ENCODE results near the gene PPARG. TPM values are rescaled to one million over a fixed set of nuclear protein-coding genes. Genes with fewer than 3 reads are reported as not detected.

Gene PPARG
- total and polyA plus RNA-seq, 2 of the 13 experiments (the other 11 are each of a cell fraction or from before 2014, with no cell fraction given), result 13.9 to 58.3 TPM

- TF ChIP-seq, protein P1, sequence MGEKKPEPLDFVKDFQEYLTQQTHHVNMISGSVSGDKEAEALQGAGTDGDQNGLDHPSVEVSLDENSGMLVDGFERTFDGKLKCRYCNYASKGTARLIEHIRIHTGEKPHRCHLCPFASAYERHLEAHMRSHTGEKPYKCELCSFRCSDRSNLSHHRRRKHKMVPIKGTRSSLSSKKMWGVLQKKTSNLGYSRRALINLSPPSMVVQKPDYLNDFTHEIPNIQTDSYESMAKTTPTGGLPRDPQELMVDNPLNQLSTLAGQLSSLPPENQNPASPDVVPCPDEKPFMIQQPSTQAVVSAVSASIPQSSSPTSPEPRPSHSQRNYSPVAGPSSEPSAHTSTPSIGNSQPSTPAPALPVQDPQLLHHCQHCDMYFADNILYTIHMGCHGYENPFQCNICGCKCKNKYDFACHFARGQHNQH (CRISPR knock-in tag; IDR thresholded peaks at IDR 0.05), result peak; percentile 95
- TF ChIP-seq ZNF713 (CRISPR knock-in tag; IDR thresholded peaks at IDR 0.05) (0 out of 2 replicates have a peak, but pooled peaks have one; percentile 32), YEATS2 (CRISPR knock-in tag; IDR thresholded peaks at IDR 0.05; ENCODE audit: borderline replicate concordance) (peak; percentile 46; the same call in 1 of the 2 replicates), HIVEP1 (CRISPR knock-in tag; IDR thresholded peaks at IDR 0.05) (no peak), GATAD2A (CRISPR knock-in tag; IDR thresholded peaks at IDR 0.05) (peak; percentile 98), ZNF264 (CRISPR knock-in tag; IDR thresholded peaks at IDR 0.05) (peak; percentile 87), RFX3 (CRISPR knock-in tag; IDR thresholded peaks at IDR 0.05) (0 out of 2 replicates have a peak, but pooled peaks have one; percentile 36), PHF5A (CRISPR knock-in tag; IDR thresholded peaks at IDR 0.05; ENCODE audit: low read depth, unreplicated experiment) (peak; percentile 40), ZFP36L1 (CRISPR knock-in tag; IDR thresholded peaks at IDR 0.05) (0 out of 2 replicates have a peak, but pooled peaks have one; percentile 66), ZNF3 (CRISPR knock-in tag; IDR thresholded peaks at IDR 0.05) (no peak), PLRG1 (conservative IDR thresholded peaks at IDR 0.05) (no peak), TFAP4 (IDR thresholded peaks at IDR 0.05; ENCODE audit: borderline replicate concordance, low read depth) (peak; percentile 94), ZNF749 (CRISPR knock-in tag; IDR thresholded peaks at IDR 0.05; ENCODE audit: borderline replicate concordance) (peak; percentile 58; the same call in 1 of the 2 replicates), NBN (conservative IDR thresholded peaks at IDR 0.05) (no peak), ZFP91 (CRISPR knock-in tag; IDR thresholded peaks at IDR 0.05; ENCODE audit: borderline replicate concordance) (peak; percentile 76; the same call in 1 of the 2 replicates), ATF7 (IDR thresholded peaks at IDR 0.05) (peak; percentile 44), ATF7 (CRISPR knock-in tag; IDR thresholded peaks at IDR 0.05) (peak; percentile 93), TOPORS (CRISPR knock-in tag; IDR thresholded peaks at IDR 0.05) (peak; percentile 38; the same call in 1 of the 2 replicates)
- TF ChIP-seq, protein P2, sequence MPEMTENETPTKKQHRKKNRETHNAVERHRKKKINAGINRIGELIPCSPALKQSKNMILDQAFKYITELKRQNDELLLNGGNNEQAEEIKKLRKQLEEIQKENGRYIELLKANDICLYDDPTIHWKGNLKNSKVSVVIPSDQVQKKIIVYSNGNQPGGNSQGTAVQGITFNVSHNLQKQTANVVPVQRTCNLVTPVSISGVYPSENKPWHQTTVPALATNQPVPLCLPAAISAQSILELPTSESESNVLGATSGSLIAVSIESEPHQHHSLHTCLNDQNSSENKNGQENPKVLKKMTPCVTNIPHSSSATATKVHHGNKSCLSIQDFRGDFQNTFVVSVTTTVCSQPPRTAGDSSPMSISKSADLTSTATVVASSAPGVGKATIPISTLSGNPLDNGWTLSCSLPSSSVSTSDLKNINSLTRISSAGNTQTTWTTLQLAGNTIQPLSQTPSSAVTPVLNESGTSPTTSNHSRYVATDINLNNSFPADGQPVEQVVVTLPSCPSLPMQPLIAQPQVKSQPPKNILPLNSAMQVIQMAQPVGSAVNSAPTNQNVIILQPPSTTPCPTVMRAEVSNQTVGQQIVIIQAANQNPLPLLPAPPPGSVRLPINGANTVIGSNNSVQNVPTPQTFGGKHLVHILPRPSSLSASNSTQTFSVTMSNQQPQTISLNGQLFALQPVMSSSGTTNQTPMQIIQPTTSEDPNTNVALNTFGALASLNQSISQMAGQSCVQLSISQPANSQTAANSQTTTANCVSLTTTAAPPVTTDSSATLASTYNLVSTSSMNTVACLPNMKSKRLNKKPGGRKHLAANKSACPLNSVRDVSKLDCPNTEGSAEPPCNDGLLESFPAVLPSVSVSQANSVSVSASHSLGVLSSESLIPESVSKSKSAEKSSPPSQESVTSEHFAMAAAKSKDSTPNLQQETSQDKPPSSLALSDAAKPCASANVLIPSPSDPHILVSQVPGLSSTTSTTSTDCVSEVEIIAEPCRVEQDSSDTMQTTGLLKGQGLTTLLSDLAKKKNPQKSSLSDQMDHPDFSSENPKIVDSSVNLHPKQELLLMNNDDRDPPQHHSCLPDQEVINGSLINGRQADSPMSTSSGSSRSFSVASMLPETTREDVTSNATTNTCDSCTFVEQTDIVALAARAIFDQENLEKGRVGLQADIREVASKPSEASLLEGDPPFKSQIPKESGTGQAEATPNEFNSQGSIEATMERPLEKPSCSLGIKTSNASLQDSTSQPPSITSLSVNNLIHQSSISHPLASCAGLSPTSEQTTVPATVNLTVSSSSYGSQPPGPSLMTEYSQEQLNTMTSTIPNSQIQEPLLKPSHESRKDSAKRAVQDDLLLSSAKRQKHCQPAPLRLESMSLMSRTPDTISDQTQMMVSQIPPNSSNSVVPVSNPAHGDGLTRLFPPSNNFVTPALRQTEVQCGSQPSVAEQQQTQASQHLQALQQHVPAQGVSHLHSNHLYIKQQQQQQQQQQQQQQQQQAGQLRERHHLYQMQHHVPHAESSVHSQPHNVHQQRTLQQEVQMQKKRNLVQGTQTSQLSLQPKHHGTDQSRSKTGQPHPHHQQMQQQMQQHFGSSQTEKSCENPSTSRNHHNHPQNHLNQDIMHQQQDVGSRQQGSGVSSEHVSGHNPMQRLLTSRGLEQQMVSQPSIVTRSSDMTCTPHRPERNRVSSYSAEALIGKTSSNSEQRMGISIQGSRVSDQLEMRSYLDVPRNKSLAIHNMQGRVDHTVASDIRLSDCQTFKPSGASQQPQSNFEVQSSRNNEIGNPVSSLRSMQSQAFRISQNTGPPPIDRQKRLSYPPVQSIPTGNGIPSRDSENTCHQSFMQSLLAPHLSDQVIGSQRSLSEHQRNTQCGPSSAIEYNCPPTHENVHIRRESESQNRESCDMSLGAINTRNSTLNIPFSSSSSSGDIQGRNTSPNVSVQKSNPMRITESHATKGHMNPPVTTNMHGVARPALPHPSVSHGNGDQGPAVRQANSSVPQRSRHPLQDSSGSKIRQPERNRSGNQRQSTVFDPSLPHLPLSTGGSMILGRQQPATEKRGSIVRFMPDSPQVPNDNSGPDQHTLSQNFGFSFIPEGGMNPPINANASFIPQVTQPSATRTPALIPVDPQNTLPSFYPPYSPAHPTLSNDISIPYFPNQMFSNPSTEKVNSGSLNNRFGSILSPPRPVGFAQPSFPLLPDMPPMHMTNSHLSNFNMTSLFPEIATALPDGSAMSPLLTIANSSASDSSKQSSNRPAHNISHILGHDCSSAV (CRISPR knock-in tag; IDR thresholded peaks at IDR 0.05; ENCODE audit: borderline replicate concordance), result no peak
These were observed 116.8 kb downstream of the PPARG start (continued) for GRCh38 chr3:12405432-12406272.

All from HepG2 (cell line).